Liver (tissue), 3 donors: Measurements from ENCODE around the gene WDR90.

Experiments
- FOXA1 ChIP-seq: IDR thresholded peaks from 2 replicates; pipeline ENCODE4 v1.6.1; 2016; ENCODE audit warnings: antibody characterized with exemption
- GABPA ChIP-seq, 2 donors: IDR thresholded peaks in 1 of 2; conservative IDR thresholded peaks in 1 of 2; 2 replicates each; pipeline ENCODE4 v1.6.1; 2016; ENCODE audit warnings: antibody characterized with exemption in 2 of 2, mild to moderate bottlenecking in 1 of 2, moderate library complexity in 1 of 2
- HNF4A ChIP-seq, 2 donors: conservative IDR thresholded peaks; 2 replicates each; pipeline ENCODE4 v1.6.1; 2016; ENCODE audit warnings: antibody characterized with exemption in 2 of 2, mild to moderate bottlenecking in 2 of 2
- JUND ChIP-seq, 2 donors: IDR thresholded peaks; 2 replicates each; pipeline ENCODE4 v1.6.1; 2016; ENCODE audit warnings: antibody characterized with exemption in 2 of 2
- RXRA ChIP-seq, 2 donors: IDR thresholded peaks; 2 replicates each; pipeline ENCODE4 v1.6.1; 2017 to 2018; ENCODE audit warnings: antibody characterized with exemption in 2 of 2, mild to moderate bottlenecking in 1 of 2
- SP1 ChIP-seq: IDR thresholded peaks from 2 replicates; pipeline ENCODE4 v1.6.1; 2018; ENCODE audit warnings: antibody characterized with exemption, mild to moderate bottlenecking
- YY1 ChIP-seq: IDR thresholded peaks from 2 replicates; pipeline ENCODE4 v1.6.1; 2016; ENCODE audit warnings: antibody characterized with exemption, mild to moderate bottlenecking
- TF ChIP-seq, protein P1 (sequence below): fragments of 150-350 bp; IDR thresholded peaks from 2 replicates; pipeline ENCODE4 v1.5.1; 2017; ENCODE audit warnings: improper control_type of control experiment, low read depth, low read length; ENCODE audit not compliant: missing input control
- TF ChIP-seq, protein P2 (sequence below): IDR thresholded peaks from 2 replicates; pipeline ENCODE4 v1.6.1; 2016; ENCODE audit warnings: antibody characterized with exemption
- TF ChIP-seq, protein P3 (sequence below): IDR thresholded peaks from 2 replicates; pipeline ENCODE4 v1.6.1; 2016; ENCODE audit warnings: antibody characterized with exemption, mild to moderate bottlenecking
- TF ChIP-seq, protein P4 (sequence below): IDR thresholded peaks from 2 replicates; pipeline ENCODE4 v1.6.1; 2016; ENCODE audit warnings: antibody characterized with exemption
- donor health status: healthy.
- donor health status: healthy.

DNA sequence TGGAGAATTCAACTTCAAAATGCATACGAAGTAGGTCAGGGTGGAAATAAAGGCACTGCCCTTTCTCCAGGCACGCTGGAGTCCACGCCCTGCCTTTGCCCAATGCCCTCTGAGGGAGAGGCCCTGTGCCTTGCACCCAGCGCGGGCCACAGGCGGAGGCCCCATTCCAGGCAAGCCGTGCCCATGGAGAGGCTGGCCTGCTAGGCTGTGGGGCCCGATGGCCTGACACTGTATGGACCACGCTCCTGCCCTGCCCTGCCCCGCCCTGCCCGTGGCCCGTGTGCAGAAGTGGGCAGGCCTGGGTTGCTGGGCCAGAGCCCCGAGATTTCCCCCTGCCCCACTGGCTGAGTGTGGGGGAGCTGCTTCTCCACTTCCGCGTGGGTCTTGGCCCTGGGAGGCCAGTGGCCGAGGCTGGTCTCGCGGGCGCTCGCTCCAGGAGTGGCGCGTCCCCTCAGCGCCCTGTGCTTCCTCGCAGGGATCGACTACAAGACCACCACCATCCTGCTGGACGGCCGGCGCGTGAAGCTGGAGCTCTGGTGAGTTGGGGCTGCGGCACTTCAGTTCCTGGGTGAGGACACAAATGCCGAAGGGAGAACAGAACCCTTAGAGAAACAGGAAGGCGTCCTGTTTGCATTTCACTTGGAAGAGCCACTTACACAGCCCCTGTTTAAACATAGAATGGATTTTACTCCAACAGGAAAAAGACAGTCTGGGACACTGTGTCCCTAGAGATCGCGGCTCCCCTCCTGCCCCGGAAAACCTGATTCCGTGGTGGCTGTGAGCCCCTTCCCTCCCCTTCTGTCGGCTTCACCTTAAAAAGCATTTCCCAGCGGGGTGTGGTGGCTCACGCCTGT is 32.2 kb upstream of the WDR90 start:
- TF ChIP-seq, protein P1, sequence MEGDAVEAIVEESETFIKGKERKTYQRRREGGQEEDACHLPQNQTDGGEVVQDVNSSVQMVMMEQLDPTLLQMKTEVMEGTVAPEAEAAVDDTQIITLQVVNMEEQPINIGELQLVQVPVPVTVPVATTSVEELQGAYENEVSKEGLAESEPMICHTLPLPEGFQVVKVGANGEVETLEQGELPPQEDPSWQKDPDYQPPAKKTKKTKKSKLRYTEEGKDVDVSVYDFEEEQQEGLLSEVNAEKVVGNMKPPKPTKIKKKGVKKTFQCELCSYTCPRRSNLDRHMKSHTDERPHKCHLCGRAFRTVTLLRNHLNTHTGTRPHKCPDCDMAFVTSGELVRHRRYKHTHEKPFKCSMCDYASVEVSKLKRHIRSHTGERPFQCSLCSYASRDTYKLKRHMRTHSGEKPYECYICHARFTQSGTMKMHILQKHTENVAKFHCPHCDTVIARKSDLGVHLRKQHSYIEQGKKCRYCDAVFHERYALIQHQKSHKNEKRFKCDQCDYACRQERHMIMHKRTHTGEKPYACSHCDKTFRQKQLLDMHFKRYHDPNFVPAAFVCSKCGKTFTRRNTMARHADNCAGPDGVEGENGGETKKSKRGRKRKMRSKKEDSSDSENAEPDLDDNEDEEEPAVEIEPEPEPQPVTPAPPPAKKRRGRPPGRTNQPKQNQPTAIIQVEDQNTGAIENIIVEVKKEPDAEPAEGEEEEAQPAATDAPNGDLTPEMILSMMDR: no peak
- no peak for TF ChIP-seq YY1
- TF ChIP-seq, protein P2, sequence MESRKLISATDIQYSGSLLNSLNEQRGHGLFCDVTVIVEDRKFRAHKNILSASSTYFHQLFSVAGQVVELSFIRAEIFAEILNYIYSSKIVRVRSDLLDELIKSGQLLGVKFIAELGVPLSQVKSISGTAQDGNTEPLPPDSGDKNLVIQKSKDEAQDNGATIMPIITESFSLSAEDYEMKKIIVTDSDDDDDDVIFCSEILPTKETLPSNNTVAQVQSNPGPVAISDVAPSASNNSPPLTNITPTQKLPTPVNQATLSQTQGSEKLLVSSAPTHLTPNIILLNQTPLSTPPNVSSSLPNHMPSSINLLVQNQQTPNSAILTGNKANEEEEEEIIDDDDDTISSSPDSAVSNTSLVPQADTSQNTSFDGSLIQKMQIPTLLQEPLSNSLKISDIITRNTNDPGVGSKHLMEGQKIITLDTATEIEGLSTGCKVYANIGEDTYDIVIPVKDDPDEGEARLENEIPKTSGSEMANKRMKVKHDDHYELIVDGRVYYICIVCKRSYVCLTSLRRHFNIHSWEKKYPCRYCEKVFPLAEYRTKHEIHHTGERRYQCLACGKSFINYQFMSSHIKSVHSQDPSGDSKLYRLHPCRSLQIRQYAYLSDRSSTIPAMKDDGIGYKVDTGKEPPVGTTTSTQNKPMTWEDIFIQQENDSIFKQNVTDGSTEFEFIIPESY: no peak
- no peak for TF ChIP-seq GABPA (IDR thresholded peaks at IDR 0.05 in 1 of 2, conservative IDR thresholded peaks at IDR 0.05 in 1 of 2)
- TF ChIP-seq HNF4A (conservative IDR thresholded peaks at IDR 0.05): no peak
- no peak for TF ChIP-seq FOXA1
- no peak for TF ChIP-seq JUND (IDR thresholded peaks at IDR 0.05)
- TF ChIP-seq, protein P3, sequence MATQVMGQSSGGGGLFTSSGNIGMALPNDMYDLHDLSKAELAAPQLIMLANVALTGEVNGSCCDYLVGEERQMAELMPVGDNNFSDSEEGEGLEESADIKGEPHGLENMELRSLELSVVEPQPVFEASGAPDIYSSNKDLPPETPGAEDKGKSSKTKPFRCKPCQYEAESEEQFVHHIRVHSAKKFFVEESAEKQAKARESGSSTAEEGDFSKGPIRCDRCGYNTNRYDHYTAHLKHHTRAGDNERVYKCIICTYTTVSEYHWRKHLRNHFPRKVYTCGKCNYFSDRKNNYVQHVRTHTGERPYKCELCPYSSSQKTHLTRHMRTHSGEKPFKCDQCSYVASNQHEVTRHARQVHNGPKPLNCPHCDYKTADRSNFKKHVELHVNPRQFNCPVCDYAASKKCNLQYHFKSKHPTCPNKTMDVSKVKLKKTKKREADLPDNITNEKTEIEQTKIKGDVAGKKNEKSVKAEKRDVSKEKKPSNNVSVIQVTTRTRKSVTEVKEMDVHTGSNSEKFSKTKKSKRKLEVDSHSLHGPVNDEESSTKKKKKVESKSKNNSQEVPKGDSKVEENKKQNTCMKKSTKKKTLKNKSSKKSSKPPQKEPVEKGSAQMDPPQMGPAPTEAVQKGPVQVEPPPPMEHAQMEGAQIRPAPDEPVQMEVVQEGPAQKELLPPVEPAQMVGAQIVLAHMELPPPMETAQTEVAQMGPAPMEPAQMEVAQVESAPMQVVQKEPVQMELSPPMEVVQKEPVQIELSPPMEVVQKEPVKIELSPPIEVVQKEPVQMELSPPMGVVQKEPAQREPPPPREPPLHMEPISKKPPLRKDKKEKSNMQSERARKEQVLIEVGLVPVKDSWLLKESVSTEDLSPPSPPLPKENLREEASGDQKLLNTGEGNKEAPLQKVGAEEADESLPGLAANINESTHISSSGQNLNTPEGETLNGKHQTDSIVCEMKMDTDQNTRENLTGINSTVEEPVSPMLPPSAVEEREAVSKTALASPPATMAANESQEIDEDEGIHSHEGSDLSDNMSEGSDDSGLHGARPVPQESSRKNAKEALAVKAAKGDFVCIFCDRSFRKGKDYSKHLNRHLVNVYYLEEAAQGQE: no peak
- no peak for TF ChIP-seq RXRA (IDR thresholded peaks at IDR 0.05)
- TF ChIP-seq, protein P4, sequence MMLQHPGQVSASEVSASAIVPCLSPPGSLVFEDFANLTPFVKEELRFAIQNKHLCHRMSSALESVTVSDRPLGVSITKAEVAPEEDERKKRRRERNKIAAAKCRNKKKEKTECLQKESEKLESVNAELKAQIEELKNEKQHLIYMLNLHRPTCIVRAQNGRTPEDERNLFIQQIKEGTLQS: no peak
- TF ChIP-seq SP1: no peak
